ENCODE results near the gene TBXAS1. TPM values are rescaled to one million over a fixed set of nuclear protein-coding genes. Genes with fewer than 3 reads are reported as not detected.

TBXAS1 gene
- total RNA-seq, 1 donor from 2014 or later = 20.0 TPM

DNA sequence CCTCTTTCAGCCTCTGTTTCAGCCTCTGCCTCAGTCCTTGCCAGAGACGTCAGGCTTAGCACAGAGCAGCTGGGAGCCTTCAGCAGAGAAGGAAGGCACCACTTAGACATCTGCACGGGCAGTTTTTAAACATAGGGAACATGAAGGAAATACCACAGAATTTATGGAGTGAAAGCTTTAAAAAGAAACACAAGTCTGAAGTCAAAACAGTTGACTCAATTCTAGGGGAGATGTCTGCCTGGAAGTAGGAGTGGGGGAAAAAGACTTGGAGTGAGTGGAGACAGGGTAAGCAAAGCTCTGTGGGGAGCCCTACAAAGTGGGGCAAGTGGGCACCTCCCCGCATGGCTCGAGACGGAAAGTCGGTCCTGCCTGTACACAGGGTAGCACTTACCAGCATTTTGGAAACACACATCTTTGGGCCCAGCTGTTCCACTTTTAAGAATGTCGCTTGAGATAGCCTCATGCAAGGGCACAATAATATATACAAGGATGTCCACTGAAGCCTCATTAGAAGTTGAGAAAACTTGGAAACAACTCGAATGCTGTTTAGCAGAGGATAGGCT lies 5.0 kb upstream of the TBXAS1 start:
- H3K4me3 ChIP-seq (ENCODE audit: low read depth, low read length) = no peak overlapping the region
- no peak for DNase-seq (ENCODE audit: low read depth)
- TF ChIP-seq, protein P1, sequence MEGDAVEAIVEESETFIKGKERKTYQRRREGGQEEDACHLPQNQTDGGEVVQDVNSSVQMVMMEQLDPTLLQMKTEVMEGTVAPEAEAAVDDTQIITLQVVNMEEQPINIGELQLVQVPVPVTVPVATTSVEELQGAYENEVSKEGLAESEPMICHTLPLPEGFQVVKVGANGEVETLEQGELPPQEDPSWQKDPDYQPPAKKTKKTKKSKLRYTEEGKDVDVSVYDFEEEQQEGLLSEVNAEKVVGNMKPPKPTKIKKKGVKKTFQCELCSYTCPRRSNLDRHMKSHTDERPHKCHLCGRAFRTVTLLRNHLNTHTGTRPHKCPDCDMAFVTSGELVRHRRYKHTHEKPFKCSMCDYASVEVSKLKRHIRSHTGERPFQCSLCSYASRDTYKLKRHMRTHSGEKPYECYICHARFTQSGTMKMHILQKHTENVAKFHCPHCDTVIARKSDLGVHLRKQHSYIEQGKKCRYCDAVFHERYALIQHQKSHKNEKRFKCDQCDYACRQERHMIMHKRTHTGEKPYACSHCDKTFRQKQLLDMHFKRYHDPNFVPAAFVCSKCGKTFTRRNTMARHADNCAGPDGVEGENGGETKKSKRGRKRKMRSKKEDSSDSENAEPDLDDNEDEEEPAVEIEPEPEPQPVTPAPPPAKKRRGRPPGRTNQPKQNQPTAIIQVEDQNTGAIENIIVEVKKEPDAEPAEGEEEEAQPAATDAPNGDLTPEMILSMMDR (conservative IDR thresholded peaks at IDR 0.05; ENCODE audit: low read depth, low read length) = no peak

DNA sequence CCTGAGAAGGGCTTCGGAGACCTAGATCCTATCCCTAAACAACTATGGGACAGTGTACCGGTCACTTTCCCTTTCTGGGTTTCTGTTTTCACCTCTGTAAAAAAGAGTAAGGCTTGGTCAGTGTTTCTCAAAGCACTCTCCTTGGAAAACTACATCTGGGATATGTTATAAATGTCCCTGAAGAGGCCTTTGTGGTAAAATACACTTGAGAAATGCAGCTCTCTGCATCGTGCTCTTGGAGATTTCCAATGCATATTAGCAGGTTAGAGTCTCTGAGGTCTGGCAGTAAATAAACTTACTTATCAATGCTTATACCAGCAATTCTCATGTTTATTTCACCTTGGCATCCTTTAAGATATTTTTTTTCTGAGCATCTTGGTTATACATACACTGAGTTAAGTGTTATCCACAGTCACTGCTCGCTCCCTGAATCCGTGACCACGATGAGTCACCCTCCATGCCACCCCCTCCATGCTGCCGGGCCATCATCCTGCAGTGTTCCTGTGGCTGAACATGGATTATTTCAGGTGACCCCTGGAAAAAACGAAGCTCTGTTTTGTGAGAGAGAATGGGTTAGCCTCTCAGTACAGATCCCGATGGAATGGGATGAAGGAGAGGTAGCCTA lies 3.3 kb upstream of the TBXAS1 start:
- H3K4me3 ChIP-seq (ENCODE audit: low read depth, low read length) = no peak overlapping the region
- no peak for DNase-seq (ENCODE audit: low read depth)
- TF ChIP-seq, protein P1 (conservative IDR thresholded peaks at IDR 0.05; ENCODE audit: low read depth, low read length) = no peak

DNA sequence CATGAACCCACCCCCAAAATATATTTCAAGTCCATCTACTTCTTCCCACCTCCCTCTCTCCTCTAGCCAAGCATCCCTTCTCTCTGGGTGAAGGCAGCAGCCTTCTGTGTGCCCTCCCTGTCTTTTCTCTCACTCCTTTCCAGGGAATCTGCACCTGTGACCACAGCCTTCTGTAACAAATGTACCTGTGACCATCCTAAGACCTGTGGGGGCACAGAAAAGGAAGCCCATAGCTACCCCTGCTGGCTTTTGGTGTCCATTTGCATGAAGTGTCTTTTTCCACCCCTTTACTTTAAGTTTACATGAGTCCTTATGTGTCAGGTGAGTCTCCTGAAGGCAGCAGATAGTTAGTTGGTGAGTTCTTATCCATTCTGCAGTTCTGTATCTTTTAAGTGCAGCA lies 2.0 kb upstream of the TBXAS1 start:
- TF ChIP-seq, protein P1 (conservative IDR thresholded peaks at IDR 0.05; ENCODE audit: low read depth, low read length) = peak; percentile 31
- DNase-seq (ENCODE audit: low read depth) = no peak
- no peak overlapping the region for H3K4me3 ChIP-seq (ENCODE audit: low read depth, low read length)

DNA sequence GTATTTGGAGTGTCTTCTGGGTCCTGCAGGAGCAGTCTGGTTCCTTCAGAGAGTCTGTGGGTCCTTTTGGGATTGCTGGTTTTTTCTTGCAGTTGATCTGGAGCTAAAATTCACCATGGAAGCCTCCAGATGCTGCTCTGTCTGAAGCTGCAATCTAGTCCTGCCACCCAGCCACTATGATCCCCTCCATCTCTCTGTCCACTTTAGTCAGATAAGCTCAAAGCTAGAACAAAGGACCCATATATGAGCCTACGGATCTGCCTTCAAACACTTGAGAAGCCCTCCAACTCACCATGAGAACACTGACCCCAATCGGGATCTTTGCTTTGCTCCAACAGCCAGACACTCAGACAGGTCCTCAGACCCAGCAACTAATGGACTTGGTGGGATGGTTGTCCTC lies 618 bp upstream of the TBXAS1 start:
- DNase-seq (ENCODE audit: low read depth) = no peak
- no peak overlapping the region for H3K4me3 ChIP-seq (ENCODE audit: low read depth, low read length)
- TF ChIP-seq, protein P1 (conservative IDR thresholded peaks at IDR 0.05; ENCODE audit: low read depth, low read length) = no peak

DNA sequence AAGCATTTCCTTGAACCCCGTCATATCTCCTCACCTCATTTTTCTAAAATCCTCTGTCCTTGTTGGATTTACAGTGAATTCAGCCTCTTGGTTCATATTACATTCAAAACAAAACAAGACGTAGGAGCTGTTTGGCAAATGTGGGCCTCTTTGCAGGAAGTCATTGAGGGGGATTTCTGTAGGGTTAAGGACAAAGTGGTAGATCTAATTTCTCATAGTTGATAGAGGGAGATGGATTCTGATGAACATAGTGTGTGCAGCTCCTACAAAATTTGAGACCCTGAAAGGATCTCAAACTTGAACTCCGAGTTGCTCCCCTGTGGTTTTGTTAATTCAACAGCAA lies 682 bp downstream of the TBXAS1 start:
- H3K4me3 ChIP-seq (ENCODE audit: low read depth, low read length) = peak overlapping the region; percentile 9
- TF ChIP-seq, protein P1 (conservative IDR thresholded peaks at IDR 0.05; ENCODE audit: low read depth, low read length) = no peak
- no peak for DNase-seq (ENCODE audit: low read depth)

DNA sequence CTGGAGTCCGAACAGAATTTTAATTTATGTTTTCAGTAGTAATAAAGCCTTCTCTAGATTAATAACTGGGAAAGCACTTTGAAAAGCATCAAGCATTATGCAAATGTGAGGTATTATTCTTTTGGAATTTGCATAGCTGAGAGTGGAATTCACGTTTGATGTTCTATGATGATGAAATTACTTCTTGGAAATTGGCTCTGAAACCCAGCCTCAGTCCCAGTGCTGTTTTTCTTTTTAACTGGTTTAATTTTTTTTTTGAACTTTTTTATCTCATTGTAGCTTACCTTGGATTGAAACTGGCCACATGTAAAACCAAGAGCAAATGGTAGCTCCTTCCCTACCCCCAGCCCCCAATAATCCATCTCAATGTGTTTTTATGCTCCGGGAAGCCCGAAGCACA lies 1.2 kb downstream of the TBXAS1 start:
- DNase-seq (ENCODE audit: low read depth) = no peak
- TF ChIP-seq, protein P1 (conservative IDR thresholded peaks at IDR 0.05; ENCODE audit: low read depth, low read length) = no peak
- H3K4me3 ChIP-seq (ENCODE audit: low read depth, low read length) = peak overlapping the region; percentile 9
